ENCODE measurements around the gene GSG1L. TPM values are rescaled to one million over a fixed set of nuclear protein-coding genes. Genes with fewer than 3 reads are reported as not detected.

GSG1L gene
- total and polyA plus RNA-seq, 9 of the 15 experiments (the other 6 are each of a cell fraction or from before 2014, with no cell fraction given): not detected

GRCh38 chr16:28087140-28087660 is 23.7 kb upstream of the GSG1L start:
- POLR2A ChIA-PET: interaction anchor here (0.5 kb wide), 1 partner anchor 126 kb away, joined by 4 read pairs; no protein-coding TSS in a partner anchor
- intact Hi-C loops (cut with micrococcal nuclease) (no loop called here), in situ Hi-C loops (cut with MboI) (no loop called here)
- Histone ChIP-seq H3K79me2 (ENCODE audit: control insufficient read depth, insufficient read depth, low read length) (no peaks in the 10 kb centered on the region), H3K9me3 (replicated peaks; ENCODE audit: control insufficient read depth, insufficient read depth, low read depth, low read length) (no peaks in the 10 kb centered on the region), H4K20me1 (replicated peaks; ENCODE audit: control insufficient read depth, insufficient read depth, low read length) (peaks cover 8% of the 10 kb centered on the region; the same call in 1 of the 2 replicates), H3K27ac (ENCODE audit: extremely low read depth, low read depth, low read length) (no peak overlapping the region), H3K27me3 (ENCODE audit: control insufficient read depth in 2 of 2, insufficient read depth in 2 of 2, low read length in 2 of 2) (no peaks in the 10 kb centered on the region), H3K9ac (ENCODE audit: insufficient read depth in 1 of 2, low read depth in 2 of 2, low read length in 2 of 2) (peak overlapping the region in 1 of 2 experiments; percentile 9; a peak in 1 of 4 replicates), H3K9me1 (ENCODE audit: control insufficient read depth, insufficient read depth, low read length) (no peaks in the 10 kb centered on the region), H2AFZ (ENCODE audit: low read depth, low read length) (no peak overlapping the region), H3K4me2 (ENCODE audit: insufficient read depth, low read length) (no peak overlapping the region), H3K36me3 (ENCODE audit: control insufficient read depth, insufficient read depth, low read length) (no peaks in the 10 kb centered on the region), H3K4me1 (replicated peaks in 1 of 2; ENCODE audit: control insufficient read depth in 2 of 2, insufficient read depth in 2 of 2, low read length in 2 of 2) (peaks cover 6 to 25% of the 10 kb centered on the region in 2 experiments; a peak in 4 of 5 replicates), H3K4me3 (no peak overlapping the region)
- 73% methylated on average over 5 of the region's 8 CpGs for WGBS (ENCODE audit: insufficient coverage, low coverage, missing lambda C conversion rate)
- ATAC-seq (no peak), FAIRE-seq (no peak), DNase-seq (ENCODE audit: extremely low read depth in 1 of 4, low spot score in 3 of 4) (no peak)
- CTCF ChIA-PET (ENCODE audit: low intra/inter-chr PET ratio): no interaction called here
- TF ChIP-seq GATAD2B (IDR thresholded peaks at IDR 0.05; ENCODE audit: borderline replicate concordance) (no peak), SRF (CRISPR knock-in tag; IDR thresholded peaks at IDR 0.05) (no peak), MYBL2 (IDR thresholded peaks at IDR 0.05; ENCODE audit: low read depth) (no peak), MYBL2 (CRISPR knock-in tag; IDR thresholded peaks at IDR 0.05; ENCODE audit: borderline replicate concordance) (no peak), YY1 (IDR thresholded peaks at IDR 0.05; ENCODE audit: borderline replicate concordance in 1 of 3, control insufficient read depth in 1 of 3, extremely low read depth in 1 of 3, insufficient read depth in 3 of 3, insufficient read length in 1 of 3, insufficient replicate concordance in 2 of 3, low read depth in 1 of 3, low read length in 2 of 3) (no peak), ZNF318 (IDR thresholded peaks at IDR 0.05; ENCODE audit: borderline replicate concordance in 1 of 2, low read depth in 1 of 2) (no peak), POLR2G (IDR thresholded peaks at IDR 0.05; ENCODE audit: low read depth, low read length) (peak; percentile 33; the same call in 1 of the 2 replicates)
- no TSS peak for BruUV-seq (replicated peaks)

Data from K562 (cell line).